Calu3 (cell line): ENCODE measurements around the gene MYO10. TPM values are rescaled to one million over a fixed set of nuclear protein-coding genes. Genes with fewer than 3 reads are reported as not detected.

Experiments used
- BruUV-seq: library from RNA; stranded (reverse); fragments of 400-500 nt; replicated peaks from 2 replicates; lab custom pipeline; 2021; lab: Mats Ljungman, UMichigan
- CTCF ChIA-PET: fragments of 300-600 bp; sonication (Branson Sonifier 250); formaldehyde crosslinking; loops from one replicate; lab custom pipeline; 2022; ENCODE audit warnings: antibody characterized with exemption; lab: Charles Lee
- DNase-seq: peaks from one replicate; pipeline ENCODE4 v3.0.0; 2022
- H3K27ac Mint-ChIP-seq: one replicate; pipeline ENCODE4 v1.8.0; 2022; ENCODE audit warnings: mixed read lengths; ENCODE audit not compliant: unreplicated experiment
- H3K27me3 Mint-ChIP-seq: one replicate; pipeline ENCODE4 v1.8.0; 2022; ENCODE audit warnings: mixed read lengths; ENCODE audit not compliant: unreplicated experiment
- H3K36me3 Mint-ChIP-seq: one replicate; pipeline ENCODE4 v1.8.0; 2022; ENCODE audit warnings: mild to moderate bottlenecking, moderate library complexity, mixed read lengths; ENCODE audit not compliant: insufficient read depth, unreplicated experiment
- H3K4me1 Mint-ChIP-seq: one replicate; pipeline ENCODE4 v1.8.0; 2022; ENCODE audit warnings: mild to moderate bottlenecking, low read depth, mixed read lengths; ENCODE audit not compliant: unreplicated experiment
- H3K4me3 Mint-ChIP-seq: one replicate; pipeline ENCODE4 v1.8.0; 2022; ENCODE audit warnings: mild to moderate bottlenecking, low read depth, moderate library complexity, mixed read lengths; ENCODE audit not compliant: unreplicated experiment
- H3K9me3 Mint-ChIP-seq: one replicate; pipeline ENCODE4 v1.8.0; 2022; ENCODE audit warnings: low read depth, mixed read lengths; ENCODE audit not compliant: unreplicated experiment
- intact Hi-C: fragments of 100-400 bp; cut with micrococcal nuclease; formaldehyde crosslinking; loops from one replicate; pipeline ENCODE4 v1.10.0; 2022; ENCODE audit not compliant: unreplicated experiment
- total RNA-seq: library from RNA; stranded (reverse); gene quantifications from 2 replicates; pipeline ENCODE4 v1.2.3, GENCODE V29; 2022
- TF ChIP-seq, protein P1 (sequence below): fragments of 200-600 bp; IDR thresholded peaks from one replicate; pipeline ENCODE4 v1.8.0; 2022; ENCODE audit warnings: antibody characterized with exemption; ENCODE audit not compliant: unreplicated experiment

Gene MYO10
- total RNA-seq, 1 experiment from 2014 or later, result 101 TPM

DNA sequence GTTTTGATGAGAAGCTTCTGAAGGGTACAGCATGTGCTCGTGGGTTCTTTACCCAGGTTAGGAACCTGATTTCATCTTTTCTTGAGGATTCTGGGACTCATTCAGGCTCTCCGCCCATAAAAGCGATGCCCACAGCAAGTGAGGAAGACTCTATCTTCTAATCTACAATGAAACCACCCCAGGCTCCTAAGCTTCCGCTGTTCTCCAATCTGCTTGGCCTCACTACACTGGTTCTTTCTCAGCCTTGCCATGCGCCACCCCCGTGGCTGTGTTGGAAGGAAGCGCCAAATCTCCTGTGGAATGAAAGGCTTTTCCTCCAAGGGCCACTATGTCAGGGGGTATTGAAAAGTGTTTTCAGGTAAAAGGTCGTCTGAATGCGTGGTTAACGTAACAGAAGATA lies 135.6 kb downstream of the MYO10 start:
- no peaks in the 10 kb centered on the region for H3K27me3 Mint-ChIP-seq
- TF ChIP-seq, protein P1, sequence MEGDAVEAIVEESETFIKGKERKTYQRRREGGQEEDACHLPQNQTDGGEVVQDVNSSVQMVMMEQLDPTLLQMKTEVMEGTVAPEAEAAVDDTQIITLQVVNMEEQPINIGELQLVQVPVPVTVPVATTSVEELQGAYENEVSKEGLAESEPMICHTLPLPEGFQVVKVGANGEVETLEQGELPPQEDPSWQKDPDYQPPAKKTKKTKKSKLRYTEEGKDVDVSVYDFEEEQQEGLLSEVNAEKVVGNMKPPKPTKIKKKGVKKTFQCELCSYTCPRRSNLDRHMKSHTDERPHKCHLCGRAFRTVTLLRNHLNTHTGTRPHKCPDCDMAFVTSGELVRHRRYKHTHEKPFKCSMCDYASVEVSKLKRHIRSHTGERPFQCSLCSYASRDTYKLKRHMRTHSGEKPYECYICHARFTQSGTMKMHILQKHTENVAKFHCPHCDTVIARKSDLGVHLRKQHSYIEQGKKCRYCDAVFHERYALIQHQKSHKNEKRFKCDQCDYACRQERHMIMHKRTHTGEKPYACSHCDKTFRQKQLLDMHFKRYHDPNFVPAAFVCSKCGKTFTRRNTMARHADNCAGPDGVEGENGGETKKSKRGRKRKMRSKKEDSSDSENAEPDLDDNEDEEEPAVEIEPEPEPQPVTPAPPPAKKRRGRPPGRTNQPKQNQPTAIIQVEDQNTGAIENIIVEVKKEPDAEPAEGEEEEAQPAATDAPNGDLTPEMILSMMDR, result no peak
- H3K36me3 Mint-ChIP-seq, result peaks cover 20% of the 10 kb centered on the region
- no peak overlapping the region for H3K27ac Mint-ChIP-seq
- H3K4me3 Mint-ChIP-seq, result no peak overlapping the region
- BruUV-seq, result no TSS peak
- no peaks in the 10 kb centered on the region for H3K9me3 Mint-ChIP-seq
- intact Hi-C loops, result no loop called here
- CTCF ChIA-PET, result interaction anchor here (0.6 kb wide), 1 partner anchor 377 kb away, joined by 4 read pairs; no protein-coding TSS in a partner anchor
- peaks cover 24% of the 10 kb centered on the region for H3K4me1 Mint-ChIP-seq
- DNase-seq, result no peak

DNA sequence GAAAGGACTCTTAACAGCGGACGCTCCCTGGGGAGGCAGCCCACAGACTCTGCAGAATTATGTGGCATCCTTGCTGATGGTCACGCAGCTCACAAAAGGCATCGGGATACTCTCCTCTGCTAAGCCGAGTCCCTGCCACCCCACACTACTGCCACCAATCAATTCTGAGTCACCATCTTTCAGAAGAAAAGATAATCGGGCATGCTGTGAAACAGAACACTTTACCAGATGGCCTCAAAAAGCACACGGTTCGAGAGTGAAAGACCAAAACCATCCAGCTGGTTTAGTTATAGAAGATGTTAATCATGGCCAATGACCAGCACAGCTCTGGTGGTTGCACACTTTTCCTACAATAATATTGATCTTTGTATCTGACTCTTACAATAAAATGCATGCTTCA lies 136.3 kb downstream of the MYO10 start:
- H3K4me1 Mint-ChIP-seq, result peaks cover 24% of the 10 kb centered on the region
- no peak overlapping the region for H3K4me3 Mint-ChIP-seq
- BruUV-seq, result no TSS peak
- H3K27me3 Mint-ChIP-seq, result no peaks in the 10 kb centered on the region
- no peak for DNase-seq
- intact Hi-C loops, result no loop called here
- no peak overlapping the region for H3K27ac Mint-ChIP-seq
- H3K9me3 Mint-ChIP-seq, result no peaks in the 10 kb centered on the region
- CTCF ChIA-PET, result no interaction called here
- TF ChIP-seq, protein P1, result no peak
- peaks cover 25% of the 10 kb centered on the region for H3K36me3 Mint-ChIP-seq

DNA sequence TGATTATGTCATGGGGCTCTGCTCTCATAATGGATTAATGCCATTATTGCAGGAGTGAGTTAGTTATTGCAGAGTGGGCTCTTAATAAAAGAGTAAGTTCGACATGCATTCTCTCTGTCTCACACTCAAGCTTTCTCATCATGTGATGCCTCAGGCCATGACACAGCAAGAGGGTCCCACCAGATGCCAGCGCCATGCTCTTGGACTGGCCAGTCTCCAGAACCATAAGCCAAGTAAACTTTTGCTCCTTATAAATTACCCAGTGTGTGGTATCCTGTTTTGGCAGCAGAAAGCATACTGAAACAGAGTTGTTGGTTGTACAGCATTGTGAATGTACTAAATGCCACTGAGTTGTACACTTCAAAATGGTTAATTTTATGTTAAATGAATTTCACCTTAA lies 138.1 kb downstream of the MYO10 start:
- TF ChIP-seq, protein P1, result no peak

DNA sequence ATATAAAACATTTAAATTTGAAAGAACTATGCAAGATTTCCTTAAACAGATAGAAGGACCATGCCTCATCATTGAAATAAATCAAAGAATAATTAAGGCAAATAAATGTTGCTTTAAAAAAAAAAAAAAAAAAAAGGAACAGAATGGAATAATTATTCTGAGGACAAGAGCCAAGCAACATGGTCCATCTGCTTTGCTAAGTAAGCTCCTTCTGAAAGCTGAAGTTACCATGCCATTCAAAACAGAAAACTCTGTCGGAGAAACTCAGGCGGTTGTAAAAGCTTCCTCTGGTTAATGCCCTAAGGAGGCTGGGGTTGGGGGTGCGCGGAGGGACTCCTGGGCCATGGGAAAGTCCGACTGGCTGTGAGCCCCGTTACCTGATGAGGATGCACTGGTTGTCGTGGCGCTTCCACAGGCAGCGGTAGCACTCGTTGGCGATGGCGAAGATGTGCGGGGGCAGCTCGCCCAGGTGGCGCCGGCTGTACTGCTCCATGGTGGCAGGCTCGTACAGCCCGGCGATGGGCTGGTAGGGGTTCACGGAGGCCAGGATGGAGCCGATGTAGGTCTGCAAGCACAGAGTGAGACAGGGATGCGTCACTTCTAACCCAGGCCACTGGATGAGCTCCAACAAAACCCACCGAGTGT lies 141.7 kb downstream of the MYO10 start:
- TF ChIP-seq, protein P1, result no peak
- H3K4me1 Mint-ChIP-seq, result peaks cover 28% of the 10 kb centered on the region
- CTCF ChIA-PET, result interaction anchor here (0.6 kb wide), 1 partner anchor 198 kb away, joined by 9 read pairs; no protein-coding TSS in a partner anchor
- no peak overlapping the region for H3K27ac Mint-ChIP-seq
- intact Hi-C loops, result no loop called here
- DNase-seq, result no peak
- no peaks in the 10 kb centered on the region for H3K9me3 Mint-ChIP-seq
- H3K27me3 Mint-ChIP-seq, result no peaks in the 10 kb centered on the region
- BruUV-seq, result no TSS peak
- peaks cover 44% of the 10 kb centered on the region for H3K36me3 Mint-ChIP-seq
- H3K4me3 Mint-ChIP-seq, result no peak overlapping the region

More for the DNA sequence above, 138.1 kb downstream of the MYO10 start:
- Mint-ChIP-seq H3K4me3 (no peak overlapping the region), H3K27me3 (no peaks in the 10 kb centered on the region), H3K4me1 (peaks cover 11% of the 10 kb centered on the region), H3K36me3 (peaks cover 29% of the 10 kb centered on the region), H3K9me3 (no peaks in the 10 kb centered on the region), H3K27ac (no peak overlapping the region)
- intact Hi-C loops, result no loop called here
- BruUV-seq, result no TSS peak
- CTCF ChIA-PET, result no interaction called here
- no peak for DNase-seq
